Measurements from ENCODE around the gene CALY.

CALY gene

GRCh38 chr10:133289761-133290160 lies 46.9 kb downstream of the CALY start:
- H3K4me3 ChIP-seq = no peak overlapping the region
- H3K36me3 ChIP-seq = peaks cover 80 to 89% (median 81%) of the 10 kb centered on the region in 3 donors
- TF ChIP-seq, protein P1, sequence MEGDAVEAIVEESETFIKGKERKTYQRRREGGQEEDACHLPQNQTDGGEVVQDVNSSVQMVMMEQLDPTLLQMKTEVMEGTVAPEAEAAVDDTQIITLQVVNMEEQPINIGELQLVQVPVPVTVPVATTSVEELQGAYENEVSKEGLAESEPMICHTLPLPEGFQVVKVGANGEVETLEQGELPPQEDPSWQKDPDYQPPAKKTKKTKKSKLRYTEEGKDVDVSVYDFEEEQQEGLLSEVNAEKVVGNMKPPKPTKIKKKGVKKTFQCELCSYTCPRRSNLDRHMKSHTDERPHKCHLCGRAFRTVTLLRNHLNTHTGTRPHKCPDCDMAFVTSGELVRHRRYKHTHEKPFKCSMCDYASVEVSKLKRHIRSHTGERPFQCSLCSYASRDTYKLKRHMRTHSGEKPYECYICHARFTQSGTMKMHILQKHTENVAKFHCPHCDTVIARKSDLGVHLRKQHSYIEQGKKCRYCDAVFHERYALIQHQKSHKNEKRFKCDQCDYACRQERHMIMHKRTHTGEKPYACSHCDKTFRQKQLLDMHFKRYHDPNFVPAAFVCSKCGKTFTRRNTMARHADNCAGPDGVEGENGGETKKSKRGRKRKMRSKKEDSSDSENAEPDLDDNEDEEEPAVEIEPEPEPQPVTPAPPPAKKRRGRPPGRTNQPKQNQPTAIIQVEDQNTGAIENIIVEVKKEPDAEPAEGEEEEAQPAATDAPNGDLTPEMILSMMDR (IDR thresholded peaks at IDR 0.05) = no peak
- no peaks in the 10 kb centered on the region for H3K27me3 ChIP-seq
- H3K9me3 ChIP-seq = no peaks in the 10 kb centered on the region
- intact Hi-C loops (cut with DNase I; ENCODE audit: low total_unique reads) = no loop called here
- H3K4me1 ChIP-seq = no peaks in the 10 kb centered on the region
- DNase-seq = no peak
- H3K27ac ChIP-seq = no peak overlapping the region

GRCh38 chr10:133287832-133288500 lies 48.7 kb downstream of the CALY start:
- Histone ChIP-seq H3K4me1 (no peaks in the 10 kb centered on the region), H3K27ac (no peak overlapping the region), H3K36me3 (peaks cover 80 to 89% (median 81%) of the 10 kb centered on the region in 3 donors), H3K9me3 (no peaks in the 10 kb centered on the region), H3K4me3 (no peak overlapping the region), H3K27me3 (no peaks in the 10 kb centered on the region)
- TF ChIP-seq, protein P1 (IDR thresholded peaks at IDR 0.05) = no peak
- intact Hi-C loops (cut with DNase I; ENCODE audit: low total_unique reads) = no loop called here
- DNase-seq = no peak

GRCh38 chr10:133286366-133286765 lies 50.3 kb downstream of the CALY start:
- H3K36me3 ChIP-seq = peaks cover 89 to 97% (median 89%) of the 10 kb centered on the region in 3 donors
- intact Hi-C loops (cut with DNase I; ENCODE audit: low total_unique reads) = no loop called here
- H3K4me3 ChIP-seq = no peak overlapping the region
- DNase-seq = no peak
- no peaks in the 10 kb centered on the region for H3K9me3 ChIP-seq
- TF ChIP-seq, protein P1 (IDR thresholded peaks at IDR 0.05) = no peak
- H3K27ac ChIP-seq = no peak overlapping the region
- no peaks in the 10 kb centered on the region for H3K4me1 ChIP-seq
- H3K27me3 ChIP-seq = no peaks in the 10 kb centered on the region

DNA sequence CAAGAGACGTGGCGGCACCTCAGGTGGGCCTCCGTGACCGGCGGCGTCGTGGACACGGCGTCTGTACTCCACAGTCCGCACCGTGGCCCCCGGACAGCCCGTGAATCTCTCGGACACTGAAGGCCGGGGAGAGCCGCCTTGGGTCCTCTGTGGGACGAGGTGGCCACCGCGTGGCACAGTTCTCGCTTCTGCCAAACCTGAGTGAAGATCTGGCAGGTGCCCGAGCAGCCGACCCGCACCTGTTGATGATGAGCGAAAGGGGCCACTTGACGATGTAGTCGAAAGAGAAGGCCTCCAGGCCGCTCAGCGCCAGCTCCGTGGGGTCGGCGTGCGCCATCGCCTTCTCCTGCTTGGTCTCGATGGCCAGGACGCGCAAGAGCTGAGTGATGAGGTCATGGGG lies 51.5 kb downstream of the CALY start:
- TF ChIP-seq, protein P1 (IDR thresholded peaks at IDR 0.05) = no peak
- peaks cover 88 to 100% (median 91%) of the 10 kb centered on the region in 3 donors for H3K36me3 ChIP-seq

DNA sequence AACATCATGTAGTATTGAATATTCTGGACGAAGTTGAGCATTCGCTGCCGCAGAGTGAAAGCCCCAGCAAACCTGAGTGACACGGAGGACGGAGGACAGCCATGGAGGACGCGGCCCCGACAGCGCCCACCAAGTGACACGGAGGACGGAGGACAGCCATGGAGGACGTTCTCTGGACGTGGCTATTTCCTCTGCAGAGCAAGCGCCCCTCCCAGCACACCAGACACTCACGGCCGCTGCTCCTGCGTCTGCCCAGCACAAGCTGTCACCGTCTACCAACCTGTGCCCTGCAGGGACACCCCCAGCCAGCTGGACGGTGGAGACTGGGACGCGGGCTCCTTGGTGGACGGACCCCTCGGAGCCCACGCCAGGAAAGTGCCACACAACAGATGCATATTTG lies 52.8 kb downstream of the CALY start:
- intact Hi-C loops (cut with DNase I; ENCODE audit: low total_unique reads) = no loop called here
- TF ChIP-seq, protein P1 (IDR thresholded peaks at IDR 0.05) = no peak
- Histone ChIP-seq H3K27ac (no peak overlapping the region), H3K4me1 (peaks cover 0 to 2% (median 0%) of the 10 kb centered on the region in 4 donors), H3K4me3 (no peak overlapping the region), H3K36me3 (peaks cover 87 to 100% (median 91%) of the 10 kb centered on the region in 3 donors), H3K9me3 (no peaks in the 10 kb centered on the region), H3K27me3 (no peaks in the 10 kb centered on the region)
- DNase-seq = no peak

More for the DNA sequence above, 51.5 kb downstream of the CALY start:
- no peak overlapping the region for H3K27ac ChIP-seq
- no peak overlapping the region for H3K4me3 ChIP-seq
- no peaks in the 10 kb centered on the region for H3K9me3 ChIP-seq
- no peaks in the 10 kb centered on the region for H3K27me3 ChIP-seq
- no peak for DNase-seq
- no peaks in the 10 kb centered on the region for H3K4me1 ChIP-seq
- intact Hi-C loops (cut with DNase I; ENCODE audit: low total_unique reads) = no loop called here
